SJCRH30 (cell line): ENCODE measurements around the gene CRLF1. TPM values are rescaled to one million over a fixed set of nuclear protein-coding genes. Genes with fewer than 3 reads are reported as not detected.

ENCODE experiments used
- total RNA-seq: library from RNA; depleted of rRNA; stranded (reverse); fragments of >200 nt; shearing (Covaris generic); gene quantifications from 2 replicates; pipeline ENCODE4 v1.2.3, GENCODE V29; 2014; rRNA removed

The CRLF1 gene
- total RNA-seq, 1 experiment from 2014 or later: 20.6 TPM

Other genes starting within 250 kb of the CRLF1 start
- 17.5 and 27.1 TPM in 2 replicates for gene GDF15, start 220.6 kb downstream of the CRLF1 start, total RNA-seq
- gene LRRC25, start 209.2 kb downstream of the CRLF1 start, total RNA-seq: not detected in 2 replicates
- 63.0 and 73.0 TPM in 2 replicates for gene SSBP4, start 187.4 kb downstream of the CRLF1 start, total RNA-seq
- gene ISYNA1, start 168.7 kb downstream of the CRLF1 start, total RNA-seq: 7.4 and 7.5 TPM in 2 replicates
- gene ELL, start 84.7 kb downstream of the CRLF1 start, total RNA-seq: 9.1 and 10.1 TPM in 2 replicates
- gene FKBP8, start 63.2 kb downstream of the CRLF1 start, total RNA-seq: 86.8 and 88.3 TPM in 2 replicates
- 71.0 and 75.8 TPM in 2 replicates for gene KXD1, start 48.9 kb downstream of the CRLF1 start, total RNA-seq
- 1,236 and 1,352 TPM in 2 replicates for gene UBA52, start 34.9 kb downstream of the CRLF1 start, total RNA-seq
- gene REX1BD, start 18.0 kb downstream of the CRLF1 start, total RNA-seq: 24.8 TPM in 2 replicates
- gene TMEM59L, start 6.1 kb upstream of the CRLF1 start, total RNA-seq: 0.20 TPM in 1 of 2 replicates, not detected in the other
- 0.87 and 1.1 TPM in 2 replicates for gene KLHL26, start 30.2 kb upstream of the CRLF1 start, total RNA-seq
- gene CRTC1, start 76.9 kb upstream of the CRLF1 start, total RNA-seq: 2.4 and 3.5 TPM in 2 replicates
- gene COMP, start 184.5 kb upstream of the CRLF1 start, total RNA-seq: not detected in 2 replicates
- gene UPF1, start 225.2 kb upstream of the CRLF1 start, total RNA-seq: 50.4 and 53.0 TPM in 2 replicates